ENCODE measurements around the gene PLEKHH1.
A peak's percentile ranks its signal among the peaks of the same experiment; 100 is the strongest.

Gene PLEKHH1

DNA sequence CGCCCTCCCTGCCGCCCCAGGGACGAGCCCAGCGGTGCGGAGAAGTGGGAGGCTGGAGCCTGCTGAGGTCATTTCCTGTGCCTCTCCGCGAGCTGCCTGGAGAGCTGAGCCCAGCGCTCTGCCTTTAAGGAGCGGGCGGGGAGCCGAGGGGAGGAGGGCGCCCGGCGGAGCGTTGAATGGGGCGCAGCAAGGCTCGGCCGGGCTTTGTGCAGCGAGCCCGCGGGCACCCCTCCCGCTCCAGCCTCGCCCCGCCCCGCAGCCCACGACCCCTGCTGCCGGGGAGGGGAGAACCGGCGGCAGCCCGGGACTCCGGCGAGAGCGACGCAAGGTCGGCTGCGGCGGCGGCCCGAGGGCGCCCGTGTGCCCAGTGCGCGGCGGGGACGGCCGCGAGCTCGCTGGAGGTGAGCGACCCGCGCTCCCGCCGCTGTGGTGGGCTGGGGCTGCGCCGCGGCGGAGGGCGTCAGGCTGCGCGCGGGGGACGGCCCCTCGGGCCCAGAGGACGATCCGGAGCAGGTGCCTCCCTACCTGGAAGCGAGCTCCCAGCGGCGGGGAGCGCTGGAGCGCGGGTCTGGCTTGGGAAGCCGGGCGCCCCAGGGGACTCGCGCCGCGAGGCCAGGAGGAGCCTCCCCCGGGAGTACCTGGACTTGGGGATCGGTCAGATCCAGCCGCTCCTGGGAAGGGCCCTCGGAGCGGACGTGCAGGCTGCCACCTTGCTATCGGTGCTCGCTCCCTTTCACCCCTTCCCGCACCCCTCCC lies at the start of gene PLEKHH1:
PLEKHH1 (plus strand) TSS at position 293 of the 756 bp plus-strand sequence. CDS start 8,578 bp downstream, outside the sequence.
- peak; percentile 91 to 94 for ATAC-seq

DNA sequence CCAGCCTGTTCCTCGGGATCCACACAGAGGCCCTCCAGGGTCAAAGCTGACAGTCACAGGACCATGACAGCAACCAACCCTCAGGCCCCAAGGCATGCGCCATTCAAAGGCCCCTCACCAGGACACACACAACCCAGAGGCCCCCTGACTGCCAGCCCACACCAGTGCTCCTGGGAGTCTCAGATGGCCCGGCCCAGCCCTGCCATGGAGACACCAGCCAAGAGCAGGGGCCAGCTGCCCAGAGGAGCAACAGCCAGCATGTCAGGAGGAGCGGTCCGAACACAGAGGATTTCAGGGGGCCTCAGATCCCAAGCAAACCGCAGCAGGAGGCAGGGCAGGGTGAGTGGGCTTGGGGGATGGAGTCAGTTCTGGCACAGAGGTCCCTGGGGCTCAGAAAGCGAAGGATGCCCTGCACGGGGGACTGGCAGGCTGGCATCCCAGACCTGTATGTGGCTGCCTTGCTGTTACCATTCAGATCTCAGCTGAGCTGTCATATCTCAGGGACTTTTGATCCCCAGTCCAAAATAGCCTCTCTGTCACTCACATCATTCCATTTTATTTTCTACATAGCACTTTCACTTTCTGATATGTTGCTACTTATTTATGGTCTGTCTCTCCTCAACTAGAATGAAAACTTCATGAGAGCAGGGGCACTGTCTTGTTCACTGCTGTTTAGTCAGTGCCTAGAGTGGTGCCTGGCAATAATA lies 49.4 kb upstream of the PLEKHH1 start:
- ATAC-seq = no peak

DNA sequence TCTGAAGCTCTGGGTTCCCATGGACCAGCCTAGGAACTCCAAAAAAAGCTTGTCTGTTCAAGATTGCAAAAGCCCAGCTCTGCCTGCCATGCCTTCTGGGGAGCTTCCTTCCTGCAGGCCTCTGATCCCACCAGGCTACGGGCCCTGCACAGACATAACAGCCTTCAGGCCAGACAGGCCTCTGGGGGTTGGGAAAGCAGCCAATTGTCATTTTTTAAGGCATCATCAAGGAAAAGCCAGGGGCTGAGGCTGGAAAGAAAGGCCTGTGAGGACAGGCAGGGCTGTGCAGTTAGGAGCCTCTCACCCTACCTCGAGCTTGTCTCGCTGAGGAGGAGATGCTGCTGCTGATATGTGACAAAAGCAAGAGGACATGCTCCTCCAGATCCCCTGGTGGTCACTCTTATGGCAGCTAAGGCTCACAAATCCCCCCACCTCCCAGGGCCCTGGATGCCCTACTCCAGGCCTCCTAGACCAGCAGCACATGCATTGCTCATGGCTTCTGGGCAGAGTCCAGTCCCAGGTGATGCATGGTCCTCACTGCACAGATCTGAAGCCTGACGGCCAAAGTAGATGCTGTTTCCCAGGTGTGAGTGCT lies 47.5 kb upstream of the PLEKHH1 start:
- ATAC-seq = no peak

DNA sequence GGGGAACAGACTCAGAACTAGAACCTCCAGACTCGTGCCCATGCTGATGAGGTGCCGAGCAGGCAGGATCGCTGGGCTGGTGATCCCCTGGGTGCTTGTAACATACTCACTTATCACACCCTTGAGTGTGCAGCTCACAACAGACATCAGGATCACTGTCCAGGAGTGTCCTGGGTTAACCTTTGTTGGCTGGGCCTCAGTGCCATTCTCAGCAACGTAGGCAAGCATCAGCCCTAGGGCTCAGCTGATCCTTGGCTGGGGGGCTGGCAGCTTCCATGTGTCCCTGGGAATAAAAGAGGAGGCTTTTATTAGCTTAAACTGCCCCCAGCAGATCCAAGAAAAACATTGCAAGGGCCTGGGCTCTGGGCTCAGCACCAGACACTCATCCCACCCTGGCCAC lies 46.2 kb upstream of the PLEKHH1 start:
- ATAC-seq = no peak

DNA sequence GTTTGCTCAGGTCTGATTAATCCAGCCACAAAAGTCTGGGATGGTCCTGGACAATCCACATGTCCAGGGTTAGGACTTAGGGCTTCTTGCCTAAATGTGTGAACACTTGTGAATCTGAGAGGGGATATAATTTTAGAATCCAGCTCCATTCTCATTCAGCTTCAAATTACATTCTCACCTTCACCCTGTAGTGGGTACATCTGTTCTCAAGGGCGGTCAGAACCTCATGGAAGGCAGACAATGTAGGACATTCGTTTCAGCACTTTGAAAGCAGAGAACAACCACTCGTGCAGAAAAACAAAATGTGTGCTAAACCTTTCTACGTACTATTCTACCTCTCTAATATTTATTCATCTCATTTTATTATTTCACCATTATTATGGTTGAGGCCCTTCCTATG lies 45.8 kb upstream of the PLEKHH1 start:
- ATAC-seq = no peak

DNA sequence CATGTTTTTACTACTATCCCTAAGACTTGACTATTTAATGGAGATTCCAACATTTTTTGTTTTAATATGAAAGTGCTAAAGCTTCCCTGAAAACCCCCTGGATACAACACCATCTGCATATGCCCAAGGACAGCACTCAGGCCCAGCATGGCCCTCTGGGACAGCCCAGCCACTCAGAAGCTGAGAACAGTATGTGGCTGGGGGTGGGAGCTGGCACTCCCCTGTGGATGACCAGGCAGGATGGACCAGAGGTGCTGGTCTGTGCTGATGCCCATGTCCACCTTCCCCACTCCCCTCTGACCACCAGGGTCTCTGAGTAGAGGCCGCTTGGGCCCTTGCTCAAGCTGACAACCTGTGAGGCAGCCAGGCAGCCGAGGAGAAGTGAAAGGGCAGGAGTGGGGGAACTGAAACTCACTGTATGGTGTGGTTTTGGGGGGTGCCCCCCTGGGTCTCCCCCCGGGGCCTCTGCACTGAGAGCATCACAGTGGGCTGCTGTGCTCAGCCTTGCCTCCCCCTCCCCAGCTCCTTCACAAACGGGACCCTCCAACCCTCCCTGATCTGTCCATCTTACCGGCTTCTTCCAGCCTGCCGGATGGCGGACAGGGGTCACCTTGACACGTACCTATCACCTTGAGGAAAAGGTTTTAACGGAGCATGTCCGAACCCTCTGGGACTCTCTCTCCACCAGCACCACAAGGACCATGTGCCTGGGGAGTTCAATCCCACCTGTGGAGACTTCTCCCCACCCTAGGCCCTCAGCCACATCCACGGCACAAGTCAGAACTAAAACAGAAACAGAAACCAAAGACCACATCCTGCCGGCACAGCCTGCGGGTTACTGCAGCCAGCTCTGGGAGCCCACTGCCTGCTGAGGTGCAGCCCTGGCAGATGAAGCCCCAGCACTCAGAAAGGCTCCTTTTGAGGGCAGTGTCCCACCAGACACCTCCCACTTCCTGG lies 44.9 kb upstream of the PLEKHH1 start, which contains the start of gene TMEM229B:
TMEM229B (minus strand) TSS at position 785 of the 957 bp plus-strand sequence. CDS start 14,798 bp downstream, outside the sequence.
- ATAC-seq = peak; percentile 98

DNA sequence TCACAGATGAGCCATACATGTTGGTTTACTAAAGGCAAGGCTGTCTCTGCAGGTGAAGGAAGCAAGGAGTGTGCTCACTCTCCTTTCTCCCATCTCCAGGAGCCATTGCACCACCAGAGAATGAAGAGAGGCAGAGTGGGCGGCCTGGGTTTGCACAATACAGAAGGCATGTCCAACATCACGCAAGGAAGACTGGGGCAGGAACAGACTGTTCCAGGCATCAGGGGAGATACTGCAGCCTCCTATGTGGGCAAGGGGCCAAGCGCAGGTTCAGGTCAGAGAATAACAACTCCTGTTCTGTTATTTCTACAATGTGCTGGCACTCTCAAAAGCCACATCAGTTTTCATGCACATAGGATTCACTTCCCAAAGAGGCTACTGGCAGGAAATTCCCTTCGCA lies 42.9 kb upstream of the PLEKHH1 start:
- ATAC-seq = no peak

DNA sequence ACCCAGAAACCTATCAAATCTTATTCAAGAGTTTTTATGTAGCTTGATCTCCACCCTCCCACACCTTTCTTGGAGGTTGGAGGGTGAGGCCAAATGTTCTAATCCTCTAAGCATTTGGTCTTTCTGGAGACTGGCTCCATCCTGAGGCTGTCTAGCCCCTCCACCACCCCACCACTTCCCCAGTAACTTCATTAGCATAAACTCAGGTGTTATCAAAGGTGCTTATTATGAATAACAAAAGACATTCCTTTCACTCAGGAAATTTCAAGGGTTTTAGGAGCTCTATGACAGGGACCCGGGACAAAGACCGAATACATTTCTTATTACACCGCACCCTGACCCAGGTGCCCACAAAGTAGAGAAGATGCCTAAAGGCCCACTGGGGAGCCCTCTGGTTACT lies 41.8 kb upstream of the PLEKHH1 start:
- ATAC-seq = no peak

DNA sequence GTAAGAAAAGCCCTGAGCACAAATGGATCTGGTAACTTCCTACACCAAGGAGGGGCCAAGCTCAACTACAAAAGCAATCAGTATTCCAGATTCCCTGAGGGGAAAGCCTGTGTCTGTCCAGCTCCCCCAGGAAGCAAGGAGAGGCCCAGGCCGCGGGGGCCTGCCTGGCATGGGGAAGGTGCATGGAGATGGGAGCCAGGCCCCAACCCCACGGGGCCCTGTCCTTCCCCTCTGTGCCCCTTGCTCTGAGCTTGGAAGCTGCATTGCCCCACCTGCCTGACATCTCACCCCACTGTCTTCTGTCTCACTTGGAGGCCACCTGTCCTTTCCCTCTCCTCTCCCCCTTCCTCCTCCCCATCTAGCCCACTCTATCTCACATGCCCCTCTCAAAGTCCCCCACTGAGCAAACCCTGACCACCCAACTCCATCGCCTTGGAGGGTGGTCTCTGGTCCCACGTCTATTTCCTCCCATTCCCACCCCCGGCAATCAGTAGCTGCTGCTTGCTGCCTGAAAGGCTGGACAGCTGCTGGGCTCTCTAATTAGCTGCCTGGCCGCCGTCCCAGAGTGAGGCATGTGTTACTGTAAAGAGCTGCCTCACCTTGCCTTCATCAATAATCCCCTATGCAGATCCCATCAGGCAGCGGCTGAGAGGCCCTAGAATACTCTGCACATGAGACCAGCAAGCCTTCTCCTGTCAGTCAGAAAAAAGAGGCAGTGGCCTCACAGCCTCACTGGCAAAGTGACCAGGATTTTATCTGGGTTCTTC lies 41.2 kb upstream of the PLEKHH1 start:
- no peak for ATAC-seq

DNA sequence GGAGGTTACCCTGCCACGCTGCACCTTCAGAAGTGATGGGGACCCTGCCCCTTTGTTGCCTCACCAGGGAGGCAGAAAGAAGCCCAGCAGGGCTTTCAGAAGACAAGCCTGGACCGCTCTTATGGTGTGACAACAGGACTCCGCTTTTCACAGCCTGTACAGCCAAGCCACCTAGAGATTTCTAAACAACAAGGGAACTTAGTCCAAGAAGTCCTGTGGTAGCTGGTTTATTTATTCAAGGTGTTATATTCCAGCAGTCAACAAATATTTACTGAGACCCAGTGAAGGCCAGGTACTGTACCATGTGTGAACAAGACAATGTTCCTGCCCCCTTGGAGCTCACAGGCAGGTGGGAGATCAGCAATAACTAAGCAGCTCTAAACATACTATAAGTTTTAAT lies 40.6 kb upstream of the PLEKHH1 start:
- no peak for ATAC-seq

DNA sequence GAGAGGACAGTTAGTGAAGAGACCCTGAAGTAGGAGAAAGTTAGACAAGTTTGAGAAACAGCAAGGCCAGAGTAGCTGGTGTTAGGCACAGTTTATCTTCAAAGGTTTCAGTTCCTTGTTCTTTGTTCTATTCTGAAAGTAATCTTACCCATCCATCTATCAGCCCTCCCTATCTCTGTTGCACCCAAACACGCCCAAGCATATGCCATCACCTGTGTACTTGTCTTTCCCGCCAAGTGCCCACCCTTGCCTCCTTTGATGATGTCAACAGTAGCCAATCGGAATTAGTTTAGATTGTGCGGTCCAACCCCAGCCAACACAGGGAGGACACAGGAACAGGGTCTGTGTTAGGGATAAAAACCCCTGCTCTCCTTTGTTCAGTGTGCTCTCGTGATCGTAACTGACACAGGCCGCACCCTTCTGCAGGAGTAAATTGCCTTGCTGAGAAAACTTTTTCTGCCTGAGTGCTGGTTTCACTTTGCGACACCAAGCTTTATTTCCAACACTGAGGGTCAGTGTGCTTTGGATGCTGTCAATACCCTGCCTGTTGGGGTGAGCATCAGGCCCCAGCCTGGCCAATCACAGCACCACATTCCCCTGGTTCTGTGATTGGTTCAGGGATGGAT lies 39.9 kb upstream of the PLEKHH1 start:
- ATAC-seq = no peak

DNA sequence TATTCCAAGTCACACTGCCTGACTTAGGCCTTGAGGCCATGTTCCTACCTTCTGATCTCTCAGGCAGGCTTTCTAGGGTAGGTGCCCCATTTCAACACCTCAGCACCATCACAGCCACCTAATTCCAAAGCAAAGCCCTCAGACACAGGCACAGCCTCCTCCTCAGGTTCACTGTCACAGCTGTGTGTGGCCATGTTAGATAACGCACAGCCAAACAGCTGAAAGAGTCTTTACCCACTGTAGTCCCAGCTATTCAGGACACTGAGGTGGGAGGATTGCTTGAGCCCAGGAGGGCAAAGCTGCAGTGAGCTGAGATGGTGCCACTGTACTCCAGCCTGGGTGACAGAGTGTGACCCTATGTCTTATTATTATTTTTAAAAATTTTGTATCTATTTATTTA lies 37.3 kb upstream of the PLEKHH1 start:
- ATAC-seq = no peak

DNA sequence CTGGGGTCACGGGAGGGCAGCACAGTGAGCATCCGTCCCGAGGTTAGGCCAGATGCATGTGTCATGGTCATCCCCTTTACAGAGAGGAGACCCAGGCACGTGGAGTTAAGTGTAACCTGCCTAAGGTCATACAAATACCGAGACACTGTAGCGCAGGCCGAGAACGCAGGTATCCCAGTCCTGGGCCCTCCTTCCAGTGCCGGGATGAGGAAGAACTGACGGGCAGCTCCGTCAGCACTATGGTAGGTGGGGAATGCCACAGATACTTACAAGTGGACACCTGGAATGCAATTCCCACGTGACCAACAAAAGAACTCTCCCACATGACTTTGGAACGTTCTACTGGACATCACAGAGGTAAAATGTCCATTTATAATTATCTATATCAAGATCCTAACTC lies 35.9 kb upstream of the PLEKHH1 start:
- ATAC-seq = no peak

DNA sequence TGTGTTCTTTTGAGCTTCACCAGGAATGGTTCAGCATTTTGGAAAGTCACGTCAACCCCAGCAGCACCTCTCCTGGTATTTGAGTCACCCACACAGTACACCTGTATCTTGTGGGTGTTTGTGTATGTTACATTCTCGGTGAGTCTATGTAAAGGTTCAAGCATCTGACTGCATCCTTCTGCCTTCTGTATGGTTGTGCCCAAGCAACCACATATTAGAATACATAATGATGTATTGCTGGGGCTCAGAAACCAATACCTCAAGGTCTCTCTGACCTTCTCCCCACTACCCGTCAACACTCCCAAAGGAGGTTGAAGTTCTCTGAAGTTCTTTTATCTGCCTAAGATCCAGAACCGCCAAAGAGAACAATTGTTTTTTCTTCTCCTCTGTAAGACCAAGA lies 35.4 kb upstream of the PLEKHH1 start:
- ATAC-seq = no peak

DNA sequence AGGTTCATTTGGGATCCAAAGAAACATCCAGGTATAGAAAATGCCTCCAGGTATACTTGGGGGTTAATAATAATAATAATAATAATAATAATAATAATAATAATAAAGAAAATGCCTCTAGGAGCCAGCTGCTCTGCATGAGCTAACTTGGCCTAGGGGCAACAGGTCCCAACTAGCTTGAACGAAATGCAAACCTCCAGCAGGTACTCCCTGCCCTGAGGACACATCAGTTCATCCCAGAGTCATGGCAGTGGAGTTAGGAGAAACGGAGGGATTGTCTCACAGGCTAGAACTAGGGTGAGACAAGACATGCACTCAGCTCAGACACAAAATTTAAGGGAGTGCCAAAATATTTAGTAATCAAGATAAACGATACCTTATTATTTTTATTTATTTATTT lies 32.1 kb upstream of the PLEKHH1 start:
- ATAC-seq = no peak

DNA sequence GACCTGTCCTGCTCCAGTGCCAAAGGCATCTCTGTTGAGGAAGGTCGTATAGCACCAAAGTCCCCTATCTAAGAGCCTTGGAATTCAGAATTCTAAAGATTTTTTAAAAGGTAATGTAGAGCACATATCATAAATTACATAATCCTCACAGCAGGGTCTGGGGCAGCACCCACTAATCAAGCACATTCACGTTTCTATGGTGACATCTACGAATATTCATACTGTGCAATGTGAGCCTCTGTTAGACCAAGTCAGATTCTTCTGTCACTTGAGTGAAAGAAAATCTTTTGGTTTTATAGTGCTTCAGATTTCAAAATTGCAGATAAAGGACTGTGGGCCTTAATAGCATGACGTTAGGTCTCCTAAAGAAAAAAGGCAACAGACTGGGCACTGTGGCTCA lies 31.4 kb upstream of the PLEKHH1 start:
- ATAC-seq = no peak

DNA sequence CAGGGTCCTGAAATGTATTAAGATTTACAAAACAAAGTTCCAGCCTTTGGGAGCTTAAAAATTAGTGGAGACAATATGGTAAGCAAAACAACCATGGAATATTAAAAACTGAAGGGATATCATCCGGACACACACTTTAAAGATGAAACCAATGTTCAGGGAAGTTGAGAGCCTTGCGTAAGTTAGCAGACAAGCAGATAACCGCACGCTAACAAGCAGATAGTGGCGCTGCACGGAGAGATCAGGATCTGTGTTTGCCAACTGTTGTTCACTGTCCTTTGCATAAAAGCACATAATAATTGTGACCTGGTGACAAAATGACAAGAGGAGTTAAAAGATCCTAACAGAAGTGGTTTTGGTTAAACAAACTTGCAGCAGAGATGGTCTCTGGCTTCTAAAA lies 30.2 kb upstream of the PLEKHH1 start:
- no peak for ATAC-seq

DNA sequence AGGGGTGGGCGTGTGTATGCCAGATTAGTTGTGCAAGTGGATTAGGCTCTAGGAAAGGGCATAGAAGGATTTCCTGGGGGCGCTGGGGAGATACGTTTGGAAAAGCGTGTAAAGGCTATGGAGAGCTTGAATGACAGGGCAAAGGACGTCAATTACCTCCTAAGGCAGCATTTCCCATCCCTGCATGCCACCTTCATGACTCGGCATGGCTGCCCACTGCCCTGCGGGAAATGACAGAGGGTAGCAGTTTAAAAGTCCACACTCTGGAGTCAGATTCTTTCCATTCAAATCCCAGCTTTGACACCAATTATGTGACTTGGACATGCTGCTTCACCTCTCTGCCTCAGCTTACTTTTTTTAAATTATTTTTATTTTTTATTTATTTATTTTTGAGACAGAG lies 29.8 kb upstream of the PLEKHH1 start:
- no peak for ATAC-seq

DNA sequence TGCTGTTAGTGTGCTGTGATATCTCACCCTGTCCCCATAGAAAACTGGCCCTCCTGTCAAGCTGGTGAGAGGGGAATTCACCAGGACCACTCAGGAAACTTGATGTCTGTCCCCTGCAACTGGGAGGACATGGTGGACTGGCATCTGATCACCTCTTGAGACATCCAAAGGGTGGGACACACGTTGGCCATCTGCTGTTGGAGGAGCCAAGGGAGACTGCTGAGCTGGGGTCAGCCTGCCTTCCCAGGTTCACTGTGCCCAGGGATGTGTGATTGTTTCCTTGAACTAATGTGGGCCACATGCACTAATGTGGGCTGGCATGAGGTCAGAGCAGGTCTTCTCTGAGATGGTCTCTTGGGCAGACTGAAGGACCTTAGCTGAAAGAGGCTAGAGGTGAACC lies 27.8 kb upstream of the PLEKHH1 start:
- ATAC-seq = no peak

DNA sequence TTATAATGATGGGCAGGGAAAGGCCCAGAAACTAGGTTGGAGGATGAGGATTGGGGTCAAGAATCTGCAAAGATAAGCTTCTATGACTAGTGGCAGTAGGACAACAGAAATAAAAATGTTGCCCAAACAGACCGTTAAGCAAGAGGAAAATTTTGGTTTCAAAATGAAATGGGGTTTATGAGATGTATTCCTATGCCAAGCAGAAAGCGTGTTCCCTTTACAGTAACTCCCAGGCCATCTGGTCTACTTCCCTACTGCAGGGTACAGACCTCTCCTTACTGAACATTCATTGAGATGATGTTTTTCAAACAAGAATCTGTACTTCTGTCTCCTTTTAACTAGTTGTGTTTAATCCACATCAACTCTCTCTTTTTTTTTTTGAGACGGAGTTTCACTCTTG lies 24.1 kb upstream of the PLEKHH1 start:
- no peak for ATAC-seq

DNA sequence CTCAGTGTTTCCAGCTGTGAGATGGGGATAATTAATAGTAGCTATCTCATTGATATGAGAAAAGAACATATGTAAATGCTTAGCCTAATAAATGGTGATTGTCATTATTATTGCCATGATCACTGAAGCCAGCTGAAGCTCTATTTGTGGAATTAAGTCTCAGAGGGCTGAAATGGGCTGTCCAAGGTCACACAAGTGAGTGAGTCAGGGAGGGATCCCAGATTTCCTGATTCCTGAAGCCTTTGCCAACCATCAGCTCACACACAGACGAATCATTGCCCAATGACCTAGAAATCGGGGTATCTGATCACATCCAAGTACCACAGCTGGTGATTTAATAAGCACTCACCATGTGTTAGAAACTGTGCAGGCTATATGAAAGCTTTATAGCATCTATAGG lies 23.0 kb upstream of the PLEKHH1 start:
- no peak for ATAC-seq

Data from activated CD4-positive, CD25-positive, alpha-beta regulatory T cell treated with anti-CD3 and anti-CD28 coated beads, Interleukin-2, amount 50 U/mL, for 24 hours (primary cell).